GM23338 (cell line): ENCODE results near the gene CACNA2D3. TPM values are rescaled to one million over a fixed set of nuclear protein-coding genes. Genes with fewer than 3 reads are reported as not detected.

Experiments used
- ATAC-seq: fragments of 200-7000 bp; cut with Tn5 transposase; 3 replicates; pipeline ENCODE4 v1.9.1; 2020
- DNase-seq: peaks from one replicate; pipeline ENCODE4 v3.0.0-alpha.2; 2015; ENCODE audit warnings: low spot score
- H2AFZ ChIP-seq: fragments of 200-600 bp; sonication (generic); 2 replicates; pipeline ENCODE4 v1.8.0; 2016; ENCODE audit warnings: antibody characterized with exemption, mild to moderate bottlenecking, moderate library complexity
- H3F3A ChIP-seq: fragments of 200-600 bp; sonication (generic); replicated peaks from 2 replicates; pipeline ENCODE4 v1.8.0; 2017; ENCODE audit warnings: antibody characterized with exemption, mixed run types, low read depth
- H3K27ac ChIP-seq: fragments of 200-600 bp; sonication (generic); 2 replicates; pipeline ENCODE4 v1.6.1; 2016; ENCODE audit warnings: low read depth
- H3K27me3 ChIP-seq: fragments of 200-600 bp; sonication (generic); 2 replicates; pipeline ENCODE4 v1.8.0; 2016; ENCODE audit warnings: mild to moderate bottlenecking, mixed run types, moderate library complexity; ENCODE audit not compliant: insufficient read depth
- H3K36me3 ChIP-seq: fragments of 200-600 bp; sonication (generic); 2 replicates; pipeline ENCODE4 v1.8.0; 2016; ENCODE audit warnings: mild to moderate bottlenecking; ENCODE audit not compliant: insufficient read depth
- H3K4me1 ChIP-seq: fragments of 200-600 bp; sonication (generic); 2 replicates; pipeline ENCODE4 v1.8.0; 2016; ENCODE audit warnings: mild to moderate bottlenecking, moderate library complexity; ENCODE audit not compliant: insufficient read depth
- H3K4me2 ChIP-seq: fragments of 200-600 bp; sonication (generic); 2 replicates; pipeline ENCODE4 v1.7.1; 2017; ENCODE audit warnings: mixed run types
- H3K4me3 ChIP-seq: fragments of 200-600 bp; sonication (generic); 2 replicates; pipeline ENCODE4 v1.6.1; 2016; ENCODE audit warnings: mixed run types
- H3K79me2 ChIP-seq: fragments of 200-600 bp; sonication (generic); replicated peaks from 2 replicates; pipeline ENCODE4 v1.8.0; 2017; ENCODE audit warnings: mild to moderate bottlenecking; ENCODE audit not compliant: insufficient read depth
- H3K9me2 ChIP-seq: fragments of 200-600 bp; sonication (generic); 2 replicates; pipeline ENCODE4 v1.8.0; 2017; ENCODE audit not compliant: insufficient read depth
- H4K20me1 ChIP-seq: fragments of 200-600 bp; sonication (generic); replicated peaks from 2 replicates; pipeline ENCODE4 v1.8.0; 2017; ENCODE audit warnings: mild to moderate bottlenecking; ENCODE audit not compliant: insufficient read depth
- H3K27ac Mint-ChIP-seq: 2 replicates; pipeline ENCODE4 v1.8.0; 2020; ENCODE audit warnings: inconsistent platforms, mild to moderate bottlenecking, moderate library complexity, mixed read lengths
- H3K27me3 Mint-ChIP-seq: 3 replicates; pipeline ENCODE4 v1.8.0; 2022; ENCODE audit warnings: low read depth, mild to moderate bottlenecking, moderate library complexity, mixed read lengths, inconsistent platforms; ENCODE audit not compliant: insufficient read depth, poor library complexity
- H3K36me3 Mint-ChIP-seq: 3 replicates; pipeline ENCODE4 v1.8.0; 2021; ENCODE audit warnings: low read depth, mild to moderate bottlenecking, inconsistent platforms, moderate library complexity, mixed read lengths
- H3K4me1 Mint-ChIP-seq: 3 replicates; pipeline ENCODE4 v1.8.0; 2020; ENCODE audit warnings: mild to moderate bottlenecking, inconsistent platforms, mixed read lengths
- H3K4me3 Mint-ChIP-seq: 3 replicates; pipeline ENCODE4 v1.8.0; 2021; ENCODE audit warnings: moderate library complexity, mild to moderate bottlenecking, inconsistent platforms, mixed read lengths
- H3K9me3 Mint-ChIP-seq: 3 replicates; pipeline ENCODE4 v1.8.0; 2020; ENCODE audit warnings: moderate library complexity, mild to moderate bottlenecking, inconsistent platforms, mixed read lengths
- CREB1 ChIP-seq: fragments of 250-450 bp; sonication (Bioruptor Pico); IDR thresholded peaks from 2 replicates; pipeline ENCODE4 v1.5.0; 2020; ENCODE audit warnings: low read depth, mild to moderate bottlenecking, moderate library complexity
- ETS1 ChIP-seq: IDR thresholded peaks from 2 replicates; pipeline ENCODE4 v1.6.1; 2016; ENCODE audit warnings: antibody characterized with exemption
- EZH2 ChIP-seq: fragments of 200-600 bp; sonication (generic); IDR thresholded peaks from one replicate; pipeline ENCODE4 v1.8.0; 2017; ENCODE audit warnings: antibody characterized with exemption, mild to moderate bottlenecking, low read depth; ENCODE audit not compliant: unreplicated experiment
- EZH2phosphoT487 ChIP-seq: fragments of 200-600 bp; sonication (generic); IDR thresholded peaks from one replicate; pipeline ENCODE4 v1.8.1; 2018; ENCODE audit warnings: antibody characterized with exemption; ENCODE audit not compliant: unreplicated experiment
- JUNB ChIP-seq: IDR thresholded peaks from one replicate; pipeline ENCODE4 v1.6.1; 2016; ENCODE audit warnings: antibody characterized with exemption; ENCODE audit not compliant: unreplicated experiment
- NANOG ChIP-seq: IDR thresholded peaks from 2 replicates; pipeline ENCODE4 v1.6.1; 2016; ENCODE audit warnings: antibody characterized with exemption, borderline replicate concordance
- POLR2AphosphoS5 ChIP-seq: IDR thresholded peaks from 2 replicates; pipeline ENCODE4 v1.6.1; 2016; ENCODE audit warnings: antibody characterized with exemption, low read depth
- REST ChIP-seq: IDR thresholded peaks from one replicate; pipeline ENCODE4 v1.6.1; 2018; ENCODE audit warnings: antibody characterized with exemption; ENCODE audit not compliant: unreplicated experiment
- STAT1 ChIP-seq: IDR thresholded peaks from one replicate; pipeline ENCODE4 v1.6.1; 2016; ENCODE audit warnings: antibody characterized with exemption; ENCODE audit not compliant: unreplicated experiment
- ZNF114 ChIP-seq: fragments of 250-450 bp; sonication (Bioruptor Pico); IDR thresholded peaks from 2 replicates; pipeline ENCODE4 v1.5.0; 2020; ENCODE audit warnings: mild to moderate bottlenecking, moderate library complexity
- ZNF331 ChIP-seq: fragments of 250-450 bp; sonication (Bioruptor Pico); IDR thresholded peaks from 2 replicates; pipeline ENCODE4 v1.5.0; 2020; ENCODE audit warnings: low read depth, mild to moderate bottlenecking, moderate library complexity
- polyA plus RNA-seq: library from polyadenylated mRNA; unstranded; fragments of >200 nt; fragmentation: Nextera tagmentation; extraction: Ambion mirVana; gene quantifications from 2 replicates; pipeline ENCODE4 v1.2.1, GENCODE V29; 2016
- total RNA-seq: library from RNA; depleted of rRNA; stranded (reverse); fragments of >200 nt; shearing (Covaris generic); gene quantifications from 2 replicates; pipeline ENCODE4 v1.2.3, GENCODE V29; 2014
- TF ChIP-seq, protein P1 (sequence below), 2 experiments: fragments of 200-600 bp in 1 of 2; sonication (generic) in 1 of 2; conservative IDR thresholded peaks; 2 replicates each; pipeline versions ENCODE4 v1.5.1 to v1.6.1; 2016 to 2017; ENCODE audit warnings: antibody characterized with exemption in 2 of 2, low read depth in 2 of 2, mild to moderate bottlenecking in 2 of 2, moderate library complexity in 1 of 2

Gene CACNA2D3
- total and polyA plus RNA-seq, 2 experiments from 2014 or later: 2.2 to 2.3 TPM

DNA sequence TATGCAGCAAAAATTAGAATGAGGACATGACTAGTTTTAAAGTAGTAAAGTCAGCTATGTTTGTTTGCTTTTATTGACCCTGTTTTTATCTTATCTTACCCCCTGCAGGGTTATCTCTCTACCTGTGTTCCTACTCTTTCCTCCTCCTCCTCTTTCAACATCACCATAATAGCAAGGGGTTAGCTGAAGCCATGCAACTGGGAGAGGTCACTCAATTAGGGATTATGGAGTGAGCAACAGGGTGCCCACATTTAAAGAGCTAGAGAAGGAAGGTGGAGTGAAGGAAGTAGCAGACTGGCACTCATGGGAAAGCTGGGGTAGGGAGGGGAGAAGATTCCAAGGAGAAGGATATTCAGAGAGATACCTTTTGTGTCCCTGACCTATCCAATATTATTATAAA lies 679.6 kb downstream of the CACNA2D3 start:
- no peak overlapping the region for H3K4me2 ChIP-seq
- H3K27ac ChIP-seq: no peak overlapping the region
- no peak overlapping the region for H3K4me3 ChIP-seq
- H3K36me3 ChIP-seq: no peaks in the 10 kb centered on the region
- no peaks in the 10 kb centered on the region for H4K20me1 ChIP-seq
- no peaks in the 10 kb centered on the region; the same call in 1 of the 2 replicates for H3K9me2 ChIP-seq
- no peak overlapping the region for H2AFZ ChIP-seq
- peaks cover 6% of the 10 kb centered on the region for H3K4me1 ChIP-seq
- Mint-ChIP-seq H3K27me3 (no peaks in the 10 kb centered on the region), H3K4me3 (no peak overlapping the region), H3K36me3 (peaks cover 31% of the 10 kb centered on the region), H3K27ac (no peak overlapping the region), H3K4me1 (peaks cover 20% of the 10 kb centered on the region; the same call in 2 of the 3 replicates), H3K9me3 (peaks cover 33% of the 10 kb centered on the region)
- no peak for DNase-seq
- no peak for TF ChIP-seq EZH2
- no peak for ATAC-seq
- no peaks in the 10 kb centered on the region for H3K27me3 ChIP-seq
- H3K79me2 ChIP-seq: no peaks in the 10 kb centered on the region
- no peaks in the 10 kb centered on the region for H3F3A ChIP-seq

GRCh38 chr3:54810401-54810800 lies 688.0 kb downstream of the CACNA2D3 start:
- no peak overlapping the region for H3K27ac Mint-ChIP-seq
- no peak overlapping the region for H3K27ac ChIP-seq
- no peak for ATAC-seq
- H3K9me2 ChIP-seq: peaks cover 6% of the 10 kb centered on the region; the same call in 1 of the 2 replicates
- H3K4me3 ChIP-seq: no peak overlapping the region
- no peak overlapping the region for H3K4me3 Mint-ChIP-seq
- H2AFZ ChIP-seq: no peak overlapping the region
- H3K9me3 Mint-ChIP-seq: peaks cover 8% of the 10 kb centered on the region; the same call in 2 of the 3 replicates
- no peaks in the 10 kb centered on the region for H3K4me1 ChIP-seq
- H4K20me1 ChIP-seq: no peaks in the 10 kb centered on the region
- H3K79me2 ChIP-seq: no peaks in the 10 kb centered on the region
- H3F3A ChIP-seq: no peaks in the 10 kb centered on the region
- no peaks in the 10 kb centered on the region for H3K4me1 Mint-ChIP-seq
- peaks cover 2% of the 10 kb centered on the region for H3K27me3 Mint-ChIP-seq
- H3K4me2 ChIP-seq: no peak overlapping the region
- H3K27me3 ChIP-seq: no peaks in the 10 kb centered on the region
- DNase-seq: no peak
- peaks cover 7% of the 10 kb centered on the region; the same call in 1 of the 3 replicates for H3K36me3 Mint-ChIP-seq
- no peaks in the 10 kb centered on the region for H3K36me3 ChIP-seq
- TF ChIP-seq, protein P1, sequence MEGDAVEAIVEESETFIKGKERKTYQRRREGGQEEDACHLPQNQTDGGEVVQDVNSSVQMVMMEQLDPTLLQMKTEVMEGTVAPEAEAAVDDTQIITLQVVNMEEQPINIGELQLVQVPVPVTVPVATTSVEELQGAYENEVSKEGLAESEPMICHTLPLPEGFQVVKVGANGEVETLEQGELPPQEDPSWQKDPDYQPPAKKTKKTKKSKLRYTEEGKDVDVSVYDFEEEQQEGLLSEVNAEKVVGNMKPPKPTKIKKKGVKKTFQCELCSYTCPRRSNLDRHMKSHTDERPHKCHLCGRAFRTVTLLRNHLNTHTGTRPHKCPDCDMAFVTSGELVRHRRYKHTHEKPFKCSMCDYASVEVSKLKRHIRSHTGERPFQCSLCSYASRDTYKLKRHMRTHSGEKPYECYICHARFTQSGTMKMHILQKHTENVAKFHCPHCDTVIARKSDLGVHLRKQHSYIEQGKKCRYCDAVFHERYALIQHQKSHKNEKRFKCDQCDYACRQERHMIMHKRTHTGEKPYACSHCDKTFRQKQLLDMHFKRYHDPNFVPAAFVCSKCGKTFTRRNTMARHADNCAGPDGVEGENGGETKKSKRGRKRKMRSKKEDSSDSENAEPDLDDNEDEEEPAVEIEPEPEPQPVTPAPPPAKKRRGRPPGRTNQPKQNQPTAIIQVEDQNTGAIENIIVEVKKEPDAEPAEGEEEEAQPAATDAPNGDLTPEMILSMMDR (conservative IDR thresholded peaks at IDR 0.05; ENCODE audit: low read depth in 2 of 2): no peak
- TF ChIP-seq ZNF331 (CRISPR knock-in tag): no peak
- no peak for TF ChIP-seq CREB1 (CRISPR knock-in tag)
- no peak for TF ChIP-seq JUNB
- TF ChIP-seq EZH2: no peak
- TF ChIP-seq EZH2phosphoT487: no peak
- TF ChIP-seq POLR2AphosphoS5: no peak
- TF ChIP-seq ETS1: no peak
- no peak for TF ChIP-seq STAT1
- TF ChIP-seq ZNF114: no peak
- no peak for TF ChIP-seq REST
- TF ChIP-seq NANOG: no peak
